B cell (primary cell): ENCODE measurements around the gene PHF21A.

Source experiments
- EZH2 ChIP-seq: IDR thresholded peaks from 2 replicates; pipeline ENCODE4 v1.6.1; 2012; ENCODE audit warnings: borderline replicate concordance, low read depth, mild to moderate bottlenecking, moderate library complexity, low read length; ENCODE audit not compliant: insufficient read depth, poor library complexity, severe bottlenecking
- TF ChIP-seq, protein P1 (sequence below): fragments of 200-600 bp; IDR thresholded peaks from one replicate; pipeline ENCODE4 v1.8.0; 2022; ENCODE audit warnings: antibody characterized with exemption, mild to moderate bottlenecking

DNA sequence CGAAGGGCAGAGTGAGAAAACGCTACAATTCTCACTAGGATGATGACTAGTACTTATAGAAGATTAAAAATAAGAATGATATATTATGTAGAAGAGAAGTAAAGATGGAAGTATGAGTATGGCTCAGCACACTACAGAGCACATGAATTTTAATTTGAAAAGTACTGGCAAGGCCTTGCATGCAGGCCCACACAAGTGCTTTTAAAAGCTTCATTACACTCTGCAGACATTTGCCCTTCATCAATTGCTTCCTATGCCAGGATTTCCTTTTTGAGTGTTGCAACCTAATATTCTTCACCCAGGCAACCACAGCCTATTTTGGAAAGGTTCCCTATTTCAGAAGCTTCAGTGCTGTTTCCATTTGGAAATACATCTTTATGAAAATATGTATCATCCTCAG lies 117.7 kb downstream of the PHF21A start:
- TF ChIP-seq, protein P1, sequence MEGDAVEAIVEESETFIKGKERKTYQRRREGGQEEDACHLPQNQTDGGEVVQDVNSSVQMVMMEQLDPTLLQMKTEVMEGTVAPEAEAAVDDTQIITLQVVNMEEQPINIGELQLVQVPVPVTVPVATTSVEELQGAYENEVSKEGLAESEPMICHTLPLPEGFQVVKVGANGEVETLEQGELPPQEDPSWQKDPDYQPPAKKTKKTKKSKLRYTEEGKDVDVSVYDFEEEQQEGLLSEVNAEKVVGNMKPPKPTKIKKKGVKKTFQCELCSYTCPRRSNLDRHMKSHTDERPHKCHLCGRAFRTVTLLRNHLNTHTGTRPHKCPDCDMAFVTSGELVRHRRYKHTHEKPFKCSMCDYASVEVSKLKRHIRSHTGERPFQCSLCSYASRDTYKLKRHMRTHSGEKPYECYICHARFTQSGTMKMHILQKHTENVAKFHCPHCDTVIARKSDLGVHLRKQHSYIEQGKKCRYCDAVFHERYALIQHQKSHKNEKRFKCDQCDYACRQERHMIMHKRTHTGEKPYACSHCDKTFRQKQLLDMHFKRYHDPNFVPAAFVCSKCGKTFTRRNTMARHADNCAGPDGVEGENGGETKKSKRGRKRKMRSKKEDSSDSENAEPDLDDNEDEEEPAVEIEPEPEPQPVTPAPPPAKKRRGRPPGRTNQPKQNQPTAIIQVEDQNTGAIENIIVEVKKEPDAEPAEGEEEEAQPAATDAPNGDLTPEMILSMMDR, result no peak
- TF ChIP-seq EZH2, result no peak
